GM12878 (cell line): ENCODE results near the gene EPN1. TPM values are rescaled to one million over a fixed set of nuclear protein-coding genes. Genes with fewer than 3 reads are reported as not detected.

ENCODE experiments used
- ATAC-seq: fragments of 200-7000 bp; cut with Tn5 transposase; 3 replicates; pipeline ENCODE4 v1.9.1; 2020; ENCODE audit warnings: mild to moderate bottlenecking, moderate library complexity
- BruUV-seq: library from RNA; stranded (reverse); fragments of 400-500 nt; replicated peaks from 2 replicates; lab custom pipeline; 2021; lab: Mats Ljungman, UMichigan
- CTCF ChIA-PET: fragments of 300-600 bp; sonication (Branson Sonifier 250); formaldehyde crosslinking; extraction: SDS; loops from one replicate; lab custom pipeline; 2021; ENCODE audit warnings: inconsistent platforms; lab: Yijun Ruan, JAX
- POLR2A ChIA-PET: fragments of 350-600 bp; formaldehyde crosslinking; extraction: SDS; loops from one replicate; lab custom pipeline; 2021; ENCODE audit warnings: inconsistent platforms; lab: Charles Lee
- RAD21 ChIA-PET: fragments of 300-600 bp; sonication (Branson Sonifier 250); formaldehyde crosslinking; loops from one replicate; lab custom pipeline; 2023; ENCODE audit warnings: antibody characterized with exemption; ENCODE audit not compliant: unreplicated experiment; lab: Charles Lee
- SMC1A ChIA-PET: fragments of 300-600 bp; sonication (Branson Sonifier 250); formaldehyde crosslinking; loops from one replicate; lab custom pipeline; 2023; ENCODE audit not compliant: unreplicated experiment, uncharacterized antibody; lab: Charles Lee
- DNase-seq: peaks from one replicate; pipeline ENCODE4 v3.0.0-alpha.2; 2011; ENCODE audit warnings: low read depth, low spot score
- FAIRE-seq: peaks from 3 replicates; lab custom pipeline; 2011; peaks lifted over from hg19 to GRCh38; lab: Jason Lieb, UNC
- H2AFZ ChIP-seq: 2 replicates; pipeline ENCODE4 v1.6.0; 2011; ENCODE audit warnings: low read depth, low read length, control low read depth; ENCODE audit not compliant: control insufficient read depth
- H3K27ac ChIP-seq: 2 replicates; pipeline ENCODE4 v1.5.1; 2011; ENCODE audit warnings: control low read depth; ENCODE audit not compliant: control insufficient read depth, insufficient read depth
- H3K27me3 ChIP-seq, 2 experiments: replicated peaks in 1 of 2; 2 replicates each; pipeline versions ENCODE4 v1.6.0 to v1.6.1; 2011; ENCODE audit warnings: low read length in 1 of 2; ENCODE audit not compliant: control insufficient read depth in 2 of 2, insufficient read depth in 2 of 2
- H3K36me3 ChIP-seq, 2 experiments: 2 replicates each; pipeline ENCODE4 v1.5.1; 2011; ENCODE audit warnings: low read length in 1 of 2; ENCODE audit not compliant: control insufficient read depth in 2 of 2, insufficient read depth in 2 of 2
- H3K4me1 ChIP-seq: 2 replicates; pipeline ENCODE4 v1.6.1; 2011; ENCODE audit warnings: mild to moderate bottlenecking, low read length, moderate library complexity, mixed read lengths; ENCODE audit not compliant: control insufficient read depth, insufficient read depth
- H3K4me2 ChIP-seq: 2 replicates; pipeline ENCODE4 v1.6.0; 2011; ENCODE audit warnings: control low read depth; ENCODE audit not compliant: control insufficient read depth, insufficient read depth
- H3K4me3 ChIP-seq: fragments of 200-600 bp; sonication (generic); 2 replicates; pipeline ENCODE4 v1.5.1; 2016
- H3K79me2 ChIP-seq: 2 replicates; pipeline ENCODE4 v1.6.0; 2011; ENCODE audit warnings: low read length; ENCODE audit not compliant: control insufficient read depth, insufficient read depth
- H3K9ac ChIP-seq: 2 replicates; pipeline ENCODE4 v1.8.0; 2011; ENCODE audit warnings: low read length, control low read depth, mixed read lengths; ENCODE audit not compliant: control insufficient read depth, insufficient read depth
- H3K9me3 ChIP-seq: replicated peaks from 3 replicates; pipeline ENCODE4 v1.5.1; 2011; ENCODE audit warnings: mild to moderate bottlenecking, low read length; ENCODE audit not compliant: control insufficient read depth, insufficient read depth
- H4K20me1 ChIP-seq: 2 replicates; pipeline ENCODE4 v1.6.0; 2011; ENCODE audit not compliant: control insufficient read depth, insufficient read depth
- BRCA1 ChIP-seq: IDR thresholded peaks from 2 replicates; pipeline ENCODE4 v1.6.1; 2011; ENCODE audit warnings: low read depth, low read length, improper control_type of control experiment
- EGR1 ChIP-seq, 2 experiments: IDR thresholded peaks; 1 replicate in 1 of 2; 2 replicates in 1 of 2; pipeline ENCODE4 v1.6.1; 2011 to 2012; ENCODE audit warnings: low read depth in 2 of 2, low read length in 2 of 2, borderline replicate concordance in 1 of 2, mild to moderate bottlenecking in 1 of 2, moderate library complexity in 1 of 2
- ETV6 ChIP-seq, 2 experiments: fragments of 450-650 bp in 1 of 2; IDR thresholded peaks in 1 of 2; conservative IDR thresholded peaks in 1 of 2; 2 replicates each; pipeline ENCODE4 v1.6.1; 2014; ENCODE audit warnings: antibody characterized with exemption in 1 of 2, borderline replicate concordance in 1 of 2, low read depth in 1 of 2, mild to moderate bottlenecking in 1 of 2, moderate library complexity in 1 of 2
- MEF2B ChIP-seq: fragments of 450-650 bp; IDR thresholded peaks from 2 replicates; pipeline ENCODE4 v1.6.1; 2018; ENCODE audit warnings: mild to moderate bottlenecking, moderate library complexity; ENCODE audit not compliant: partially characterized antibody, poor library complexity, severe bottlenecking
- RAD21 ChIP-seq: IDR thresholded peaks from 2 replicates; pipeline ENCODE4 v1.6.1; 2011; ENCODE audit warnings: mild to moderate bottlenecking, low read depth, low read length, moderate library complexity; ENCODE audit not compliant: insufficient read depth
- RCOR1 ChIP-seq: conservative IDR thresholded peaks from 2 replicates; pipeline ENCODE4 v1.6.1; 2012; ENCODE audit warnings: low read depth, low read length, improper control_type of control experiment
- SMC3 ChIP-seq: IDR thresholded peaks from 2 replicates; pipeline ENCODE4 v1.6.1; 2011; ENCODE audit warnings: low read length, improper control_type of control experiment, borderline replicate concordance
- SREBF1 ChIP-seq: IDR thresholded peaks from 2 replicates; pipeline ENCODE4 v1.6.1; 2012; ENCODE audit warnings: mild to moderate bottlenecking, low read length
- TARDBP ChIP-seq: IDR thresholded peaks from 2 replicates; pipeline ENCODE4 v1.6.1; 2016; ENCODE audit warnings: borderline replicate concordance
- ZZZ3 ChIP-seq: IDR thresholded peaks from 2 replicates; pipeline ENCODE4 v1.6.1; 2011; ENCODE audit warnings: low read depth; ENCODE audit not compliant: control insufficient read depth, insufficient read length
- WGBS: methylation state at CpG from one replicate; pipeline ENCODE4 v1.1.6; 2016; ENCODE audit warnings: low lambda C conversion rate; ENCODE audit not compliant: insufficient replicate concordance, insufficient coverage; ENCODE audit errors: missing lambda C conversion rate; 5-methylcytosine and 5-hydroxymethylcytosine counted together
- in situ Hi-C: fragments of 300-500 bp; cut with MboI; formaldehyde crosslinking; loops from 9 replicates; pipeline ENCODE4 v1.14.3; 2018; ENCODE audit warnings: mixed read lengths
- intact Hi-C: fragments of 100-400 bp; cut with micrococcal nuclease; formaldehyde crosslinking; loops from one replicate; pipeline ENCODE4 v1.14.2; 2022; ENCODE audit not compliant: unreplicated experiment
- polyA plus RNA-seq, 11 experiments: library from polyadenylated mRNA; depleted of rRNA in 4 of 11; unstranded in 6 of 11; stranded (reverse) in 5 of 11; fragments of >200 nt; fragmentation: Nextera tagmentation in 4 of 11; fragmentation: Illumina TruSeq in 1 of 11; extraction: Ambion mirVana in 4 of 11; extraction: Trizol in 1 of 11; gene quantifications; 1 replicate in 1 of 11; 2 replicates in 10 of 11; pipeline versions ENCODE4 v1.2.1 to v1.2.3, GENCODE V29; 2011 to 2016; ENCODE audit warnings: inconsistent platforms in 2 of 11, missing spikeins in 2 of 11, low read depth in 1 of 11
- total RNA-seq, 4 experiments: library from RNA; depleted of rRNA in 3 of 4; stranded (reverse); fragments of >200 nt in 3 of 4; fragmentation: Illumina TruSeq in 1 of 4; extraction: Trizol in 1 of 4; gene quantifications; 2 replicates each; pipeline versions ENCODE4 v1.2.1 to v1.2.3, GENCODE V29; 2013 to 2021
- TF ChIP-seq, protein P1 (sequence below): fragments of 450-650 bp; IDR thresholded peaks from 2 replicates; pipeline ENCODE4 v1.6.1; 2017; ENCODE audit warnings: mild to moderate bottlenecking
- TF ChIP-seq, protein P2 (sequence below), 3 experiments: IDR thresholded peaks in 2 of 3; conservative IDR thresholded peaks in 1 of 3; 2 replicates each; pipeline ENCODE4 v1.5.1; 2011; ENCODE audit warnings: low read depth in 3 of 3, low read length in 3 of 3, mild to moderate bottlenecking in 3 of 3, control low read depth in 2 of 3, moderate library complexity in 2 of 3, inconsistent platforms in 1 of 3, mixed read lengths in 1 of 3; ENCODE audit not compliant: control insufficient read depth in 2 of 3, insufficient read depth in 1 of 3; ENCODE audit errors: extremely low read depth in 1 of 3

EPN1 gene
- total and polyA plus RNA-seq, 10 of the 15 experiments (the other 5 are each of a cell fraction or from before 2014, with no cell fraction given) = 0.11 to 88.5 (median 10.6) TPM

DNA sequence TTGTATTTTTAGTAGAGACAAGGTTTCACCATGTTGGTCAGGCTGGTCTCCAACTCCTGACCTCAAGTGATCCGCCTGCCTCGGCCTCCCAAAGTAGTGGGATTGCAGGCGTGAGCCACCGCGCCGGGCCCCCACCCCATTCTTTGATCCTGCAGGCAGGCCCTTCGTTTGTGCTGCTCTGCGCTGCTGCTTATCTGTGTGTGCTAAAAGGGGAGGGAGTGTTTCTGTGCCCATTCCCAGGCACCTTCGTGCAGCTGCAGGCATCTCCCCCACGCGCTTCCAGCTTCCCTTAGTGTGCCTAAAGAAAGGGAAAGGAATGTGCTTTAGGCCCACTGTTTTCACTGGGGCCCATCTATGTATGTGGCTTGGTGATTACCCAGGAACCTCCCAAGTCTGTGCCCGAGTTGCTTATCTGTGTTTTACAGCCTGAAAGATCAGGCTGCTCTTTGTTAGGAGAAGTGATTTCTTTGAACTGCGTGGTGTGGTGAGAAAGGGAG lies 27.2 kb downstream of the EPN1 start:
- no peak for TF ChIP-seq SREBF1
- no peak for TF ChIP-seq ZZZ3
- TF ChIP-seq TARDBP = no peak
- no peak for TF ChIP-seq RCOR1
- no peak for TF ChIP-seq EGR1 (IDR thresholded peaks at IDR 0.05; ENCODE audit: borderline replicate concordance in 1 of 2, low read depth in 2 of 2, low read length in 2 of 2)
- no peaks in the 10 kb centered on the region for H4K20me1 ChIP-seq
- no peak overlapping the region for H2AFZ ChIP-seq
- 91% methylated on average over 13 of the region's 13 CpGs for WGBS
- intact Hi-C loops (no loop called here), in situ Hi-C loops (no loop called here)
- ChIA-PET CTCF (no interaction called here), RAD21 (no interaction called here), SMC1A (no interaction called here), POLR2A (no interaction called here)
- no peaks in the 10 kb centered on the region for H3K4me1 ChIP-seq
- no peaks in the 10 kb centered on the region for H3K9me3 ChIP-seq
- no peak overlapping the region for H3K9ac ChIP-seq
- H3K27me3 ChIP-seq = no peaks in the 10 kb centered on the region
- ATAC-seq = no peak
- no peak overlapping the region for H3K4me3 ChIP-seq
- no peaks in the 10 kb centered on the region for H3K79me2 ChIP-seq
- peaks cover 2 to 3% of the 10 kb centered on the region in 2 experiments; a peak in 2 of 4 replicates for H3K36me3 ChIP-seq
- no peak for DNase-seq
- no peak overlapping the region for H3K27ac ChIP-seq
- H3K4me2 ChIP-seq = no peak overlapping the region
- BruUV-seq = no TSS peak
- FAIRE-seq = no peak

DNA sequence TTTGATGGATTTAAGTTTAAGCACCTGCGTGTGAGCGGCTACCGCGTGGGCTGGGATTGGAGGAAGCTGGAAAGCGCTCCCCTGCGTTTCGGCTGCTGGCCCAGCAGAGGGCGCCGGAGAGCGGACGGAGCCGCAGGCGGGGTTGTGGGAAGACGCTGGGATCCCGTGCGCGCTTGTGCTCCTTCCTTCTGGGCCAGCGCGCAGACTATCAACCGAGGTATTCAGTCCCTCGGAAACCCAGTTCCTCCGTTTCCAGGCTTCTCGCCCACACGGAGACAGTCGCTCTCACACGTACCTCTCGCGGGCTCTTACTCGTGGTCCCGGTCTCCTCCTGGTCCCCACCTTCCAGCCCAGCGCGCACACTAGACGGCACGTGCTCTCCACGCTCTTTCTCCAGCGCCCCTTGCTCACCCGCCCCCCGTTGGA lies 28.8 kb downstream of the EPN1 start:
- Histone ChIP-seq H3K4me1 (no peaks in the 10 kb centered on the region), H4K20me1 (no peaks in the 10 kb centered on the region), H3K4me3 (no peak overlapping the region), H2AFZ (no peak overlapping the region), H3K4me2 (no peak overlapping the region), H3K27me3 (no peaks in the 10 kb centered on the region), H3K9me3 (no peaks in the 10 kb centered on the region), H3K27ac (no peak overlapping the region), H3K79me2 (no peaks in the 10 kb centered on the region), H3K36me3 (peaks cover 2 to 3% of the 10 kb centered on the region in 2 experiments; a peak in 2 of 4 replicates), H3K9ac (no peak overlapping the region)
- ChIA-PET SMC1A (no interaction called here), POLR2A (interaction anchor here (0.5 kb wide), 1 partner anchor 32 kb away, joined by 5 read pairs; no protein-coding TSS in a partner anchor), CTCF (interaction anchor here (1.2 to 1.3 kb wide), 2 partner anchors 10 to 70 kb away, joined by 3 to 5 read pairs; no protein-coding TSS in a partner anchor), RAD21 (no interaction called here)
- in situ Hi-C loops (no loop called here), intact Hi-C loops (no loop called here)
- FAIRE-seq = no peak
- ATAC-seq = no peak
- 42% methylated on average over 35 of the region's 38 CpGs for WGBS
- no TSS peak for BruUV-seq
- no peak for DNase-seq
- TF ChIP-seq, protein P1, sequence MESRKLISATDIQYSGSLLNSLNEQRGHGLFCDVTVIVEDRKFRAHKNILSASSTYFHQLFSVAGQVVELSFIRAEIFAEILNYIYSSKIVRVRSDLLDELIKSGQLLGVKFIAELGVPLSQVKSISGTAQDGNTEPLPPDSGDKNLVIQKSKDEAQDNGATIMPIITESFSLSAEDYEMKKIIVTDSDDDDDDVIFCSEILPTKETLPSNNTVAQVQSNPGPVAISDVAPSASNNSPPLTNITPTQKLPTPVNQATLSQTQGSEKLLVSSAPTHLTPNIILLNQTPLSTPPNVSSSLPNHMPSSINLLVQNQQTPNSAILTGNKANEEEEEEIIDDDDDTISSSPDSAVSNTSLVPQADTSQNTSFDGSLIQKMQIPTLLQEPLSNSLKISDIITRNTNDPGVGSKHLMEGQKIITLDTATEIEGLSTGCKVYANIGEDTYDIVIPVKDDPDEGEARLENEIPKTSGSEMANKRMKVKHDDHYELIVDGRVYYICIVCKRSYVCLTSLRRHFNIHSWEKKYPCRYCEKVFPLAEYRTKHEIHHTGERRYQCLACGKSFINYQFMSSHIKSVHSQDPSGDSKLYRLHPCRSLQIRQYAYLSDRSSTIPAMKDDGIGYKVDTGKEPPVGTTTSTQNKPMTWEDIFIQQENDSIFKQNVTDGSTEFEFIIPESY = peak; percentile 90
- TF ChIP-seq ETV6 (conservative IDR thresholded peaks at IDR 0.05 in 1 of 2, IDR thresholded peaks at IDR 0.05 in 1 of 2; ENCODE audit: borderline replicate concordance in 1 of 2, low read depth in 1 of 2) (no peak), SMC3 (peak; percentile 34; the same call in 1 of the 2 replicates), BRCA1 (no peak), RAD21 (0 out of 2 replicates have a peak, but pooled peaks have one; percentile 4), ZZZ3 (no peak), MEF2B (no peak), SREBF1 (no peak)
- TF ChIP-seq, protein P2, sequence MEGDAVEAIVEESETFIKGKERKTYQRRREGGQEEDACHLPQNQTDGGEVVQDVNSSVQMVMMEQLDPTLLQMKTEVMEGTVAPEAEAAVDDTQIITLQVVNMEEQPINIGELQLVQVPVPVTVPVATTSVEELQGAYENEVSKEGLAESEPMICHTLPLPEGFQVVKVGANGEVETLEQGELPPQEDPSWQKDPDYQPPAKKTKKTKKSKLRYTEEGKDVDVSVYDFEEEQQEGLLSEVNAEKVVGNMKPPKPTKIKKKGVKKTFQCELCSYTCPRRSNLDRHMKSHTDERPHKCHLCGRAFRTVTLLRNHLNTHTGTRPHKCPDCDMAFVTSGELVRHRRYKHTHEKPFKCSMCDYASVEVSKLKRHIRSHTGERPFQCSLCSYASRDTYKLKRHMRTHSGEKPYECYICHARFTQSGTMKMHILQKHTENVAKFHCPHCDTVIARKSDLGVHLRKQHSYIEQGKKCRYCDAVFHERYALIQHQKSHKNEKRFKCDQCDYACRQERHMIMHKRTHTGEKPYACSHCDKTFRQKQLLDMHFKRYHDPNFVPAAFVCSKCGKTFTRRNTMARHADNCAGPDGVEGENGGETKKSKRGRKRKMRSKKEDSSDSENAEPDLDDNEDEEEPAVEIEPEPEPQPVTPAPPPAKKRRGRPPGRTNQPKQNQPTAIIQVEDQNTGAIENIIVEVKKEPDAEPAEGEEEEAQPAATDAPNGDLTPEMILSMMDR (IDR thresholded peaks at IDR 0.05 in 2 of 3, conservative IDR thresholded peaks at IDR 0.05 in 1 of 3; ENCODE audit: control insufficient read depth in 2 of 3, extremely low read depth in 1 of 3, insufficient read depth in 1 of 3, low read depth in 3 of 3, low read length in 3 of 3) = peak; percentile 40 to 59 (median 59); a peak in 5 of 6 replicates
